GM12874 (cell line): ENCODE measurements around the gene KCNC4.

ENCODE experiments used
- TF ChIP-seq, protein P1 (sequence below): IDR thresholded peaks from 2 replicates; pipeline ENCODE4 v1.5.1; 2011; ENCODE audit warnings: low read depth, mild to moderate bottlenecking, control low read depth, low read length, moderate library complexity; ENCODE audit not compliant: insufficient read depth

The KCNC4 gene

DNA sequence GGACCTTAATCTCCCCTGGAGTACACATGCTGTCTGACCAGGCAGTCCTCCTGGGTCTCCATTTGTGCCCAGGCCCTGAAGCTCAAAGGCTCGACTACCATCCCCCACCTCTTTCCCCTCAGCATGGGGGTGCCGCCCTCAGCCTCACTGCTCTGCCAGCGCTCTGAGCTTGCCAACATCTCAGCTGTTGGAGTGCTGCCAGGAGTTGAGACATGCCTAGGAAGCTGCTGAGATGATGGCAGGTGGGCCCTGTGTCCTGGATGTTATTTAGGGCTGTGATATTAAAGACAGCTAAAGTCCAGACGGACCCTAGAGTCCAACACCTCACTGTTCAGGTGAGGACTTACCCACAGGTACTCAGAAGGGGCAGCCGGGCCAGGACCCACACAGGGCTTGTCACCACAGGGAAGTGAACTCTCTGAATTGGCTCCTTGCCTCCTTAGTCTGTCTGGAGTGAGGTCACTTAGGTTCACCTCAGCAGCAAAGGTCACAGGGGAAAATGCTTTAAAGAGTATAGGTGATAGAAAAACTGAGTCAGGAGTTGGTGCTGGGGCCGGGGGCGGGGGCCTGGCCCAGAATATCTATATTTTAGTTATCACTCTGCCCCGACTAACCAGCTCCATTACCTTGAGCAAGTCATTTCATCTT lies 19.7 kb upstream of the KCNC4 start:
- TF ChIP-seq, protein P1, sequence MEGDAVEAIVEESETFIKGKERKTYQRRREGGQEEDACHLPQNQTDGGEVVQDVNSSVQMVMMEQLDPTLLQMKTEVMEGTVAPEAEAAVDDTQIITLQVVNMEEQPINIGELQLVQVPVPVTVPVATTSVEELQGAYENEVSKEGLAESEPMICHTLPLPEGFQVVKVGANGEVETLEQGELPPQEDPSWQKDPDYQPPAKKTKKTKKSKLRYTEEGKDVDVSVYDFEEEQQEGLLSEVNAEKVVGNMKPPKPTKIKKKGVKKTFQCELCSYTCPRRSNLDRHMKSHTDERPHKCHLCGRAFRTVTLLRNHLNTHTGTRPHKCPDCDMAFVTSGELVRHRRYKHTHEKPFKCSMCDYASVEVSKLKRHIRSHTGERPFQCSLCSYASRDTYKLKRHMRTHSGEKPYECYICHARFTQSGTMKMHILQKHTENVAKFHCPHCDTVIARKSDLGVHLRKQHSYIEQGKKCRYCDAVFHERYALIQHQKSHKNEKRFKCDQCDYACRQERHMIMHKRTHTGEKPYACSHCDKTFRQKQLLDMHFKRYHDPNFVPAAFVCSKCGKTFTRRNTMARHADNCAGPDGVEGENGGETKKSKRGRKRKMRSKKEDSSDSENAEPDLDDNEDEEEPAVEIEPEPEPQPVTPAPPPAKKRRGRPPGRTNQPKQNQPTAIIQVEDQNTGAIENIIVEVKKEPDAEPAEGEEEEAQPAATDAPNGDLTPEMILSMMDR: no peak

DNA sequence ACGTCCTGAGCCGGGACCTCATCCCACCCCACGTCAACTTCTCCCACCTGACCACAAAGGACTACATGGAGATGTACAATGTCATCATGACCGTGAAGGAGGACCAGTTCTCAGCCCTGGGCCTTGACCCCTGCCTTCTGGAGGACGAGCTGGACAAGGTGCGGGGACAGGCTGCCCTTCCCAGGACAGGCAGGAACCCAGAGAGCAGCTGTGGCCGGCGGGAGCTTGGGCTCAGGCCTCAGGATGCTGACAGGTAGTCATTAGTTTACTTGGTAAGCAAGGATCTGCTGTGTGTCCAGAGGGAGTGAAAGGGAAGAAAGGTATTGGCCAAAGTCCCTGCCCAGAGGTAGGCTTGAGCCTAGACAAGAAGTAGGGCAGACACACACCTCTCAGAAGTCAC lies 17.6 kb upstream of the KCNC4 start:
- TF ChIP-seq, protein P1: no peak

DNA sequence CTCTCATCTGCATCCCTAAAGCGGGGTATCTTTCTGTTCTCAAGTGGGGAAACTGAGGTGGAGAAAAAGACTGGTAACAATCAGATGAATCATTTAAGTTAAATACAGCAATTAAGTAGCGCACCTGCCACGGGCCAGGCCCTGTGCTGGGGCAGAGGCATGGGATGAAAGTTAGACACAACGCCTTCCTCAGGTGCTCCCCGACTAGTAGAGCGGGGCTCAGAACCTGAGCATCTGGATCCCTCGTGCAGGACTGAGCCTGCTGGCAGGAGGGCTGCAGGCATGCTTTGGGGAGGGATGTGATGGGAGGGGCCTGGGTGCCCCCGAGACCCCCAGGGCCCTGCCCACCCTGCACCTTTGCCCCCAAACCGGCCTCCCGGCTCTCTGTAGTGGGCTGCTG lies 14.9 kb upstream of the KCNC4 start:
- TF ChIP-seq, protein P1: no peak

DNA sequence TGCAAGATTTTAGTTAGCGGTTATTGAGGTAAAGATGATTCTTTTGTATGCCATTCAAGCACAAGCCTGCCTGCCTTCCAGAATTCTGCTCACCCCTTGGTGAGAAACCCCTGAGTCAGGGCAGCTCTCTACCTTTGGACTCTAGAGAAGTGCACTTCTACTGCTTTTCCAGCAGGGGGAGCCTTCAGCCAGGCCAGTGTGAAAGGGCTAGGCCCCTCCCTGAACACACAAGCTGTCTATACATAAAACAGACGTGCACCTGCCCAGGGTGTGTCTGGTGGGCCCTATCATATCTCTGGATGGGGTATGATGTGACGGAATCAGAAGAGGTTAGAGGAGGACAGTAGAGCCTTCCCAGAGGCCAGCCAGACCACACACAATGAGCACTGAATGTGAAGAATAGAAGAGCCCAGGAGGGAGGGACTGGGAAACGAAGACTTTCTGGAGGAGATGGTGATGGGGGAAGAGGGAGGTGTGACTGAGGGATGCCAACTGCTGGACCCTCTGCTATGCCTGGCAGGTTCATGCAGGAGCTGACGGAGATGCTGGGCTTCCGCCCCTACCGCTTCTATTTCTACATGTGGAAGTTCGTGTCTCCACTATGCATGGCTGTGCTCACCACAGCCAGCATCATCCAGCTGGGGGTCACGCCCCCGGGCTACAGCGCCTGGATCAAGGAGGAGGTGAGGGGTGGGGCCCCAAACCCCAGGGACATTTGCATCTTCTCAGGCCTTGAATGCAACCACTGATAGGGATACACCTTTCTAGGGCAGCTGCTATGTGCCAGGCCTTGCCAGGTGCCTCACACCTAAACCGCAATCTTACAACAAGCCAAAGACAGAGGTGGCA lies 13.0 kb upstream of the KCNC4 start:
- TF ChIP-seq, protein P1: peak; percentile 93

DNA sequence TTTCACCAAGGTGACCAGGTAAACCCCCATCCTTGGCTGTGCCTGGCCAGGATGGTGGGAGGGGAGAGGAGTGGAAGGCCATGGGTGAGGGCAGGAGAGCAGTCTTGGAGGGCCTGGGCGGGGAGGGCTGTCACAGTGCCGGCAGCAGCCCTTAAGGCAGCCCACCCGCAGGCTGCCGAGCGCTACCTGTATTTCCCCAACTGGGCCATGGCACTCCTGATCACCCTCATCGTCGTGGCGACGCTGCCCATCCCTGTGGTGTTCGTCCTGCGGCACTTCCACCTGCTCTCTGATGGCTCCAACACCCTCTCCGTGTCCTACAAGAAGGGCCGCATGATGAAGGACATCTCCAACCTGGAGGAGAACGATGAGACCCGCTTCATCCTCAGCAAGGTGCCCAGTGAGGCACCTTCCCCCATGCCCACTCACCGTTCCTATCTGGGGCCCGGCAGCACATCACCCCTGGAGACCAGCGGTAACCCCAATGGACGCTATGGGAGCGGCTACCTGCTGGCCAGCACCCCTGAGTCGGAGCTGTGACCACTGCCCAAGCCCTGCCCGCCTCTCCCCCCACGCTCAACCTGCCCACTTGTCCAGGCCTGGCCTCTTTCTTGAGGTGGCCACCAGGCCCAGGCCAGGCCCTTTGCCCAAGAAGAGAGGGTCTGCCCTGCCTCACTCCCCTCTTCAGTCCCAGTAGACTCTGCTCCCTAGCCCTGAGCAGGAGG lies 12.0 kb upstream of the KCNC4 start:
- TF ChIP-seq, protein P1: no peak

DNA sequence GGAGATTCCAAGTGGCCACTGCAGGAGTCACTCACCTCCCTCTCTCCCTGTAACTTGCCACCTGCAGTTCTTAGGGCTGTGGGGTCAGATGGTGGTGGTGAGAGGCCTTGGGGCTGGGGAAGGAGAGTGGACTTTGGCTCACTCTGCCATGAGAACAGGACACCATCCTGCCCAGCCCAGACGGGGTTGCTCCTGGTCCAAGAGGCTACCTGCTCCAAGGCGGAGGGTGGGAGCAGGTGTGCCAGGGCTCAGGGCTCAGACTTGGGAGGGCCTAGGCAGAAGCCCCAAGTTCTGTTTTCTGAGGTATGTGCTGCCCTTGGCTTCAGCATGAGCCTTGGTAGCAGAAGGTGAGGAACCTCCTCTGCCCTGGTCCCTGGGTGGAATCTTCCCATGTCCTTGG lies 11.4 kb upstream of the KCNC4 start:
- TF ChIP-seq, protein P1: no peak

DNA sequence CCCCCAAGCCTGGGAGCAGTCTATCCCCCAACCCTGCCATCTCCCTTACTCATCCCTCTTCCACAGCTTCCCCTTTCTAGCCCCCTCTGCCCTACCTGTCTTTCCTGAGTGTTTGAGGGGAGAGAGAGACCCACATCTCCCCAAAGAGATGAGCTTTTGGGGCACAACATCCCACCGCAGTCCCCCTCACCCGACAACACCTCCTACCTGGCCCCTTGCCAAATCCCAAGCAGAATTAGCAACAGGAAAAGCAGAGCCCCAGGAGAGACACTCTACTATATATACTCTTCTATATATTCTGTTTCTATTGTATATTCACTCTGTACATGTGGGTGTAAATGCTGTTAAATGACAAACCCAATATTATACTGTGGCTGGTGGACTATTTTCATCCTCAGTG lies 9.9 kb upstream of the KCNC4 start:
- TF ChIP-seq, protein P1: no peak
